Mesendoderm (in vitro differentiated cells): Measurements from ENCODE around the gene USH2A.
A peak's percentile ranks its signal among the peaks of the same experiment; 100 is the strongest.

Experiments used
- DNase-seq: peaks from one replicate; pipeline ENCODE4 v3.0.0; 2013
- H2AK5ac ChIP-seq: 2 replicates; pipeline ENCODE4 v1.6.1; 2013; ENCODE audit warnings: low read length, inconsistent platforms
- H2BK120ac ChIP-seq: 2 replicates; pipeline ENCODE4 v1.6.1; 2013; ENCODE audit warnings: low read depth, mild to moderate bottlenecking, low read length, moderate library complexity, mixed read lengths
- H2BK15ac ChIP-seq: replicated peaks from 2 replicates; pipeline ENCODE4 v1.6.1; 2013; ENCODE audit warnings: low read depth, mild to moderate bottlenecking, moderate library complexity
- H2BK5ac ChIP-seq: 2 replicates; pipeline ENCODE4 v1.6.1; 2013; ENCODE audit warnings: low read length, inconsistent platforms
- H3K18ac ChIP-seq: 2 replicates; pipeline ENCODE4 v1.6.1; 2013; ENCODE audit warnings: mild to moderate bottlenecking, low read length, mixed read lengths
- H3K23ac ChIP-seq: one replicate; pipeline ENCODE4 v1.6.1; 2013; ENCODE audit warnings: low read length
- H3K27ac ChIP-seq: 2 replicates; pipeline ENCODE4 v1.5.1; 2013; ENCODE audit warnings: low read depth, mild to moderate bottlenecking, inconsistent platforms, low read length, moderate library complexity
- H3K27me3 ChIP-seq: 2 replicates; pipeline ENCODE4 v1.6.1; 2013; ENCODE audit warnings: low read length, control low read depth, mild to moderate bottlenecking, inconsistent platforms; ENCODE audit not compliant: insufficient read depth, poor library complexity
- H3K36me3 ChIP-seq: 2 replicates; pipeline ENCODE4 v1.6.1; 2013; ENCODE audit warnings: low read length, inconsistent platforms; ENCODE audit not compliant: control insufficient read depth, insufficient read depth
- H3K4ac ChIP-seq: one replicate; pipeline ENCODE4 v1.6.1; 2013; ENCODE audit warnings: low read depth, mild to moderate bottlenecking, low read length, moderate library complexity
- H3K4me1 ChIP-seq: 2 replicates; pipeline ENCODE4 v1.6.1; 2013; ENCODE audit warnings: low read depth, low read length, inconsistent platforms; ENCODE audit not compliant: control insufficient read depth
- H3K4me2 ChIP-seq: 2 replicates; pipeline ENCODE4 v1.6.1; 2013; ENCODE audit warnings: low read length
- H3K4me3 ChIP-seq: 2 replicates; pipeline ENCODE4 v1.5.1; 2013; ENCODE audit warnings: mild to moderate bottlenecking, low read length
- H3K56ac ChIP-seq: one replicate; pipeline ENCODE4 v1.6.1; 2013; ENCODE audit warnings: low read length
- H3K79me1 ChIP-seq: 2 replicates; pipeline ENCODE4 v1.6.1; 2013; ENCODE audit warnings: low read length, inconsistent platforms
- H3K79me2 ChIP-seq: 2 replicates; pipeline ENCODE4 v1.6.1; 2013; ENCODE audit warnings: mild to moderate bottlenecking, low read length; ENCODE audit not compliant: control insufficient read depth, insufficient read depth
- H3K9ac ChIP-seq: 2 replicates; pipeline ENCODE4 v1.6.1; 2013; ENCODE audit warnings: low read length, inconsistent platforms
- H4K5ac ChIP-seq: one replicate; pipeline ENCODE4 v1.6.1; 2013; ENCODE audit warnings: low read length
- H4K8ac ChIP-seq: one replicate; pipeline ENCODE4 v1.6.1; 2013; ENCODE audit warnings: low read depth, mild to moderate bottlenecking, control low read depth, low read length, moderate library complexity
- WGBS: extraction: QIAGEN DNeasy Blood & Tissue Kit; methylation state at CpG from one replicate; pipeline ENCODE4 v1.1.7; 2013; ENCODE audit warnings: low lambda C conversion rate, missing lambda C conversion rate; ENCODE audit not compliant: insufficient coverage; ENCODE audit errors: extremely low coverage; 5-methylcytosine and 5-hydroxymethylcytosine counted together

The USH2A gene

DNA sequence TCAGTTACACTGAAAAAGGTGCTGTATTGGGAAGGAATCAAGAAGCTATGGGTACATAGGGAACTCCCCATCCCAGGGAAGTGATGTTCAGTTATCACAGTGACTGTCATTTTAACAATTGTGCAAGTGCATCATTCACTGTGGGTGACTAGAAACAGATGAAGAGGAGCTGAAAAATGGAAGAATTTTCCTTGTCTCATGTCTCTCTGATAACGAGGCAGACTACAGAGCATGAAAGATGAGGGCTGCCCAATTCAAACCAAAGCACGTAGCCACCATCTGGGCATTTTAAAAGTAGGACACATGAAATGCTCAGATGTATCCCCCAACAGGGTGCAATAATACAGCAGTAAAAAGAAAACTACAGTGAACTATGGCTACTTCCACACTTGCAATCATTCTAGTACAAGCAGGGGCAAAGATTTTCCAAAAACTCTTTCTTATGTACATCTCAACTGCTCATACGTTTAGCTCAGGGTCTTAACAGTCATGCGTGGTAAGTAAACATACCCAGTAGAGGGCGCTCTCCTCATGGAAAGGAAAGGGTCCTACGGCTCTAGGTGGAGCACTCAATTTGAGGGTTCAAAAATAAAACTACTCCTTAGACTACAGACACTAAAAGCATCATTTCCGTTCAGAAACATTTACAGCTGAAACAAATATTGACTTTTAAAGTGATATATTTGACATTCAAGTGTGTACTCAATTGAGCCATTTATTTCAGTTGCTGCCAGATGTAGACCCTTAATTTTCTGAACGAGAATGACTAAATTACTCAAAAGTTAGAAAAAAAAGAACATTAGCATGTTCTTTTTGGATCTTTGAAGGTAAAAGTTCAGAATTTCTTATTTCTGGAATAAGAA is 713.0 kb downstream of the USH2A start:
- H3K4me2 ChIP-seq = no peak overlapping the region
- H2BK120ac ChIP-seq = no peak overlapping the region
- no peak overlapping the region for H3K18ac ChIP-seq
- H3K79me1 ChIP-seq = no peaks in the 10 kb centered on the region
- H3K27me3 ChIP-seq = no peaks in the 10 kb centered on the region
- no peaks in the 10 kb centered on the region for H3K36me3 ChIP-seq
- H2BK5ac ChIP-seq = no peak overlapping the region
- H4K5ac ChIP-seq = no peak overlapping the region
- no peaks in the 10 kb centered on the region for H3K79me2 ChIP-seq
- no peak overlapping the region for H2BK15ac ChIP-seq
- H3K27ac ChIP-seq = no peak overlapping the region
- no peak overlapping the region for H3K9ac ChIP-seq
- H4K8ac ChIP-seq = no peak overlapping the region
- H3K4me1 ChIP-seq = no peaks in the 10 kb centered on the region
- DNase-seq = peak; percentile 82
- H3K4me3 ChIP-seq = no peak overlapping the region
- no peak overlapping the region for H3K23ac ChIP-seq
- no peak overlapping the region for H3K56ac ChIP-seq
- no CpG with 5 or more reads among the region's 8 CpGs for WGBS
- no peak overlapping the region for H3K4ac ChIP-seq
- H2AK5ac ChIP-seq = no peak overlapping the region

DNA sequence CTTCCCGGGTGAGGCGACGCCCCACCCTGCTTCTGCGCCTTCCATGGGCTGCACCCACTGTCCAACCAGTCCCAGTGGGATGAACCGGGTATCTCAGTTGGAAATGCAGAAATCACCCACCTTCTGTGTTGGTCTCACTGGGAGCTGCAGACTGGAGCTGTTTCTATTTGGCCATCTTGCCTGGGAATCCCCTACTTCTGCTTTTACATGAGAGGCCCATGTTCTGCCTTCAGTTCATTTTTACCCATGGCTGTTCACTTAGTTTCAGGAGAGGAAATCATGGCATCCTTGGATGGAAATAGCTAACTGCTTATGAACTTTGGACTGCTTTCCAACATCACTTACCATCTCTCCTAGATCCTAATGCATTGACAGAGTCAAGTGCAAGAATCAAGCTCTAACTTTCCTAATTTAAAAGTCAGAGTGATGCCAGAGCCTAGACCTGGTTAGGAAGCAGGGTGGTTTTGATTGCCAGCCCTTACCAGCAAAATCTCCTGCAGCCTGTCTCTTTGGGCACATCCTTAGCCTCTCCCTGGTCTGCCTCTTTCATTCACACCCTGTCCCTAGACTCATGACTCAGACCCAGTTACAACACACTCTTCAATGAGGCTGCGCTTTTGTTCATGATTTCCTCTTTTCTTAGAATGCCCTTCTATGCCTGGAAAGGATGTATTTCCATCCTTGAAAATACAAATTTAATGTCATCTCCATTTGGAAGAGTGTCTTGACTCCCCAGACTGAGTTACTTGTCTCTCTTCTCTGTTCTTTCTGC is 719.0 kb downstream of the USH2A start:
- H2BK5ac ChIP-seq = no peak overlapping the region
- no peak overlapping the region for H3K4me2 ChIP-seq
- no peaks in the 10 kb centered on the region for H3K36me3 ChIP-seq
- no peak overlapping the region for H3K9ac ChIP-seq
- no peak overlapping the region for H2BK15ac ChIP-seq
- no peak overlapping the region for H3K23ac ChIP-seq
- H3K18ac ChIP-seq = no peak overlapping the region
- no peaks in the 10 kb centered on the region for H3K4me1 ChIP-seq
- no peak overlapping the region for H3K4ac ChIP-seq
- H3K79me1 ChIP-seq = no peaks in the 10 kb centered on the region
- WGBS = no CpG with 5 or more reads among the region's 6 CpGs
- H3K27me3 ChIP-seq = no peaks in the 10 kb centered on the region
- H2BK120ac ChIP-seq = no peak overlapping the region
- H4K8ac ChIP-seq = no peak overlapping the region
- no peak for DNase-seq
- no peaks in the 10 kb centered on the region for H3K79me2 ChIP-seq
- H3K4me3 ChIP-seq = no peak overlapping the region
- no peak overlapping the region for H2AK5ac ChIP-seq
- no peak overlapping the region for H3K56ac ChIP-seq
- no peak overlapping the region for H3K27ac ChIP-seq
- H4K5ac ChIP-seq = no peak overlapping the region

DNA sequence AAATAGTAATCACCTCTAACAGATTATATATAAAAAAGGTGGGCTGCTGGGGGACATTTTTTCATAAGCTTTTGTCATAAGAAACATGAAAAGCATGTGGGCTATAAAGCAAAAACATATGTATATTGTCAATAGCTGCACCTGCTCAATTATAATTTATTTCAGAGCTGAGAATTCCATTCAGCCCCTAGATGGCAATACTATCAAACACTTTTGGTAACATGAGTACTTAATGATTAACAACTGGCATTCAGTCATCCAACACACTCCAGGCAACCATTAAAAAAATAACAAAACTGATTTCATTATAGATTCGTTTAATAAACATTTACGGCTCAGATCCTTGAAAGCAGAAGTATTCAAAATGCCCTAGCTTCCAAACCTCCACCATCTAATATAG is 741.0 kb downstream of the USH2A start:
- H2BK120ac ChIP-seq = no peak overlapping the region
- no peak overlapping the region for H3K4ac ChIP-seq
- no peak overlapping the region for H4K5ac ChIP-seq
- no peak overlapping the region for H3K4me2 ChIP-seq
- H4K8ac ChIP-seq = no peak overlapping the region
- H3K56ac ChIP-seq = no peak overlapping the region
- no peak overlapping the region for H3K18ac ChIP-seq
- no peaks in the 10 kb centered on the region for H3K36me3 ChIP-seq
- H3K4me1 ChIP-seq = no peaks in the 10 kb centered on the region
- H2AK5ac ChIP-seq = no peak overlapping the region
- no CpG with 5 or more reads among the region's 2 CpGs for WGBS
- H2BK5ac ChIP-seq = no peak overlapping the region
- no peaks in the 10 kb centered on the region for H3K79me2 ChIP-seq
- H3K23ac ChIP-seq = no peak overlapping the region
- no peak overlapping the region for H3K4me3 ChIP-seq
- DNase-seq = no peak
- H3K79me1 ChIP-seq = no peaks in the 10 kb centered on the region
- H3K27me3 ChIP-seq = no peaks in the 10 kb centered on the region
- no peak overlapping the region for H2BK15ac ChIP-seq
- H3K27ac ChIP-seq = no peak overlapping the region
- no peak overlapping the region for H3K9ac ChIP-seq

DNA sequence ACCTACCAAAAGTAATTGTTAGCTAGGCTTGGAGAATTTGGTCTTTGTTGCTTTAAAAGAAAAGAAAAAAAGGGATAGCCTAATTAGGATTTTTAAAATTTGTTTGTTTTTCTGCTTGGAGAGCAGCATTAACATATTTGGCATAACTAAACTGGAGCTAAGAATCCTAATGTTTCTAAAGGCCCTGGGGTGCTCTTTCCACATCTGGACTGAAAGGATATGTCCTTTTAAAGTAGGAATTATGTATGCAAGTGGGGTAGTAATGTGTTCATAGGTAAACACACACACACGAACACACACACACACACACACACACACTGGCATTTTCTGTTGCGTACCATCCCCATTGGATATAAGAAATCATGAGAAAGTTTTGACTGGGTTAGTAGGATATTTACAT is 742.2 kb downstream of the USH2A start:
- Histone ChIP-seq H2BK5ac (no peak overlapping the region), H3K18ac (no peak overlapping the region), H3K36me3 (no peaks in the 10 kb centered on the region), H3K9ac (no peak overlapping the region), H3K4ac (no peak overlapping the region), H2BK15ac (no peak overlapping the region), H3K4me2 (no peak overlapping the region), H3K23ac (no peak overlapping the region), H3K4me1 (no peaks in the 10 kb centered on the region), H4K5ac (no peak overlapping the region), H3K4me3 (no peak overlapping the region), H3K27me3 (no peaks in the 10 kb centered on the region), H2AK5ac (no peak overlapping the region), H3K79me2 (no peaks in the 10 kb centered on the region), H4K8ac (no peak overlapping the region), H3K27ac (no peak overlapping the region), H3K79me1 (no peaks in the 10 kb centered on the region), H3K56ac (no peak overlapping the region), H2BK120ac (no peak overlapping the region)
- no peak for DNase-seq
- no CpG with 5 or more reads among the region's 2 CpGs for WGBS

DNA sequence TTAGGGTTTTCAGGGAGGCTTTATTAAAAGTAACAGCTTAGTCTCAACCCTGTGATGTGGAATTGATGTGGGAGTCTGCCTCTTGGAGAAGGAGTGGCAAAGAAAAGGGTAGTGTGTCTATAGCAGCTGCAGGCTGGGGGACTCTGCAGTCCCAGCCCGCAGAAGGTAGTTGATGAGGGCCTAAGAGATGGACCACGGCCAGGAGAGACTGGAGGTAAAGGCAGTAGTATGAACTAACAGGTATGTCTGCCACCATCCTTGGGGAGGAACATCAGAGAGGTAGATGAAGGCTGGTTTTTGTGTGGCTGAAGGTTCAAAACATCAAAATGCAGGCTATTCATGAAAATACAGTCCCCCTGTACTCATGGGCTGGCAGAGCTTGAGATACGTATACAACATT is 744.0 kb downstream of the USH2A start:
- no peak overlapping the region for H3K4me3 ChIP-seq
- no peaks in the 10 kb centered on the region for H3K36me3 ChIP-seq
- no peak overlapping the region for H3K4me2 ChIP-seq
- no peaks in the 10 kb centered on the region for H3K79me1 ChIP-seq
- no peak overlapping the region for H3K27ac ChIP-seq
- H3K4me1 ChIP-seq = no peaks in the 10 kb centered on the region
- H2BK15ac ChIP-seq = no peak overlapping the region
- no peak overlapping the region for H2BK5ac ChIP-seq
- no peak overlapping the region for H2AK5ac ChIP-seq
- no peaks in the 10 kb centered on the region for H3K79me2 ChIP-seq
- DNase-seq = no peak
- no peak overlapping the region for H4K5ac ChIP-seq
- no peak overlapping the region for H4K8ac ChIP-seq
- no peak overlapping the region for H3K4ac ChIP-seq
- H3K23ac ChIP-seq = no peak overlapping the region
- H3K18ac ChIP-seq = no peak overlapping the region
- no peaks in the 10 kb centered on the region for H3K27me3 ChIP-seq
- H3K56ac ChIP-seq = no peak overlapping the region
- H3K9ac ChIP-seq = no peak overlapping the region
- no peak overlapping the region for H2BK120ac ChIP-seq
- WGBS = no CpG with 5 or more reads among the region's 3 CpGs
